Eye (tissue), 1 donor: ENCODE measurements around the gene PAQR5.
A peak's percentile ranks its signal among the peaks of the same experiment; 100 is the strongest.
"Not testable (repeated sequence)": the region's sequence is repeated elsewhere in the genome, so short reads cannot be mapped to it uniquely, and the experiment has no call there.

Source experiments
- DNase-seq: peaks from one replicate; pipeline ENCODE4 v3.0.0-alpha.2; 2015

Gene PAQR5, protein sequence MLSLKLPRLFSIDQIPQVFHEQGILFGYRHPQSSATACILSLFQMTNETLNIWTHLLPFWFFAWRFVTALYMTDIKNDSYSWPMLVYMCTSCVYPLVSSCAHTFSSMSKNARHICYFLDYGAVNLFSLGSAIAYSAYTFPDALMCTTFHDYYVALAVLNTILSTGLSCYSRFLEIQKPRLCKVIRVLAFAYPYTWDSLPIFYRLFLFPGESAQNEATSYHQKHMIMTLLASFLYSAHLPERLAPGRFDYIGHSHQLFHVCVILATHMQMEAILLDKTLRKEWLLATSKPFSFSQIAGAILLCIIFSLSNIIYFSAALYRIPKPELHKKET

DNA sequence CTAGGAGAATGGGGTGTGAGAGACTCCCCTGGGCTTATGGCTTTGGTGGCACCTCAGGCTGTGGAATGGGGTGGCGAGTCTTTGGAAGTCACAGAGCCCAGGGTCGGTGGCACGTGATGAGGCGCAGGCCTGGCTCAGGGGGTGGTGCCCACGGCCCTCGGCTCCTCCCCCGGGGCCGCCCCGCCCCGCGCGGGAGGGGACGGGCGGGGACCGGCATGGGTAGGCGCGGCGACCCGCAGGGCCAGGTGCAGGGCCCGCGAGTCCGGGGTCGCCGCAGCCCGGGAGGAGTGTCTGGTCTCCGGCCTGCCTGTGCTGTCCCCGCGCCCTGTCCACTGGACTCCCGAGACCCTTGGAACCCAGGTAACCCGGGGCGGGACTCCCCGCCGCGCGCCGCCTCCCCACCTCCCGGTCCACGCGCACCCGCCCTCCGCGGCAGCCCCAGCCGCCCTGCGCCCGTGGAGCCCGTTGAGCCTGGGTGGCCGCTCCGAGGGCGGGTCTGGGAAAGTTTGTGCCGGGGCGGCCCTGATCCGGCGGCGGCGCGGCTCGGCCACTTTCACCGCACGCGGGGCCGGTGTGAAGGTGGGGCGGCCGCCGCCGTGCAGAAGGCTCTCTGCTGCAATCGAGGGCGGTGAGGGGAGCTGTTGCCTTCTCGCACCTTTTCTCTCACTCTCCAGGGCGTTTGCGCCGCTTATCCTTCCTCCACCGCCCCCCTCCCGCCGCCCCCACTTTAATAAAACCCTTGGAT lies at the start of gene PAQR5:
TSS of gene PAQR5 (plus strand) at position 216 of the 745 bp plus-strand sequence. CDS start 61,169 bp downstream, outside the sequence.
- peak; percentile 61 for DNase-seq

DNA sequence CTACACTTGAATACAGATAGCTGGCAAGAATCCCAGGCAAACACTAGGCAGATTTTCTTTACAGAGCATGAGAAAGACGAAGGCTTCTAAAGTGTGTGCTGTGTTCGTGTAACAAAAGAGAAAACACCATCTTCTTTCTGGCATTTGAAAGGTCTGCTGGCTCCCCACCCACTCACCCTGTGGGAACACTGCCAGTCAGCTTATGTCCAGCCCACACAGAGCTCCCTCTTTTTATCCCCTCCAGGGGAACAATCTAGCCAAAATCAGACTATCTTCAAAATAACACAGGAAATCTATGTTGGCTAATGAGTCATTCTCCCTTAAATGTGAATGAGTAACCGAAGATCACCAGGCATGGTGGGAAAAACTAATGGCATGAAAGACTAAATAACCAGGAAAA lies 45.6 kb upstream of the PAQR5 start:
- DNase-seq = peak; percentile 5

DNA sequence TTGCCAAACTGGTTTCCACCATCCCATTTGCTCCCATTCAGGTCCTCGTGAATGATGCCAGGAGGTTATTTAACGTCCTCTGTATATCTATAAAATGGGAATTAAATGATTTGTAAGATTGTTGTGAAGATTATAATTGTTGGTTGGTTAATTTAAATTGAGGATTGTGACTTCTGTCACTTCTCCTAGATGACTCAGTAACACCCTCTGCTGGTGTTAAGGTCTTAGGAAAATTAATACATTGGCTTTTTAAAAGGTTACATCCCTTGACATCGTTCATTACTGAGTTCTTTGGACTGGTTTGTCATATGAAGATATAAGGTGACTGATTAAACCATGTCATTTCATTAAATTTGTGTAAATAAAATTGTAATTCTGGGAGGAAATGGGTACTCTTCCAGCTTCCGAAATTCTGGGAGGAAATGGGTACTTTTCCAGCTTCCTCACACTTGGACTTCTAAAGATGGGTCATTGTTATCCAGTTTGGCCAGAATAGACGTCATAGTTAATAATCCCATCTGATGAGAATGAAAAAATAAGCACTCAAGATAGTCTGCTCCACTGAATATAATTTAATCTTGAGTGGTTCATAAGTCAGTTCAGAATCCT lies 33.3 kb upstream of the PAQR5 start:
- DNase-seq = peak; percentile 43

DNA sequence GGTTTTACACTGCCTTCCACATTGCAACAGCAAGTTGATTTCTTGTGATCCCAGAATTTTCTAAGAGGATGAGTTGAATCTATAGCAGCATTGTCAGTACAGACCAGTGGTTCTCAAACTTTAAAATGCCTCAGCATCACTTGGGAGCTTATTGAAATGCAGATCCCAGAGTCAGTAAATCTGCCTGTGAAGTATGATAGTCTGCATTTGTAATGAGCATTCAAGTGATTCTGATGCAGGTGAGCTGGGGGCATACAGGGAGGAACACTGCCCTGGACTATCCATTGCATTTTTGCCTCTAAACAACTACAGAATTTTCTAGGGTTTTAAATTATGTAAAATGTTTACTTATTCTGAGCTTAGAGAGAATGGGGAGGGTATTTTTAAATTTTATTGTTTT lies 27.5 kb upstream of the PAQR5 start:
- DNase-seq = no peak

DNA sequence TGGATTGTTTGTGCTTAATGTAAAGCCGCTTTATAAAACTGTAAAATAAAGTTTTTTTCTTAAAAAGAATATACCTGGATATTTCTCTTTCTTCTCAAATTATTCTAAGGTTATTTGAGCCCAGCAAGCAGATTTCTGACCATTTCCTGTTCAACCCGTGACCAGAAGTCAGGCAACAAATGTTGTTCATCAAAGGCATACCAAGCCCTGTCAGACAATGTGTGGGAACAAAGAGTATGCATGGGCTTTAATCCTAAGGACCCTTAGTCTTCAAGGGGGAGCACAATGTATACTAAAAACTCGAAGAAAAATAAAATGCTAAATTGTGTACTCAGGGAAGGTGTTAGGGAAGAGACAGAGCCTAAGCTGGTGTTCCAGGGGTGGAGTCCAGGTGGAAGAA lies 26.6 kb upstream of the PAQR5 start:
- DNase-seq = no peak

DNA sequence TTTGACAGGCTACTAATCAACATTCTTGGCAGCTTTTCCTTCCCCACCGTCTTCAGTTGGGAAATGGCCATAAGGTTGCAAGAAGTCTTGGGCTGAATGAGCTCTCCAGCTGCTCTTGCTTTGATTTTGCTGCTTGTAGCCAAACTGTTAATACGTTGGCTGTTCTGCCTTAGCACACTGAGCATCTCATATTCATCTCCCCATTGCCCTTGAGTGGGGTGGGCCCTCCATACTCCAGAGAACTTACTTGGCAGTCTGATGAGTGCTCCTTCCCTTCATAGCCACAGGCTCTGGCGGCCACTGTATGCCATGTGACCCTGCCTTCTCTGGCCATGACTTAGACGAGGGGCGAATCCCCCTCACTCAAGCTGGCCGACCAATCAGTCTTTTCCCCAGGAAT lies 25.8 kb upstream of the PAQR5 start:
- no peak for DNase-seq

DNA sequence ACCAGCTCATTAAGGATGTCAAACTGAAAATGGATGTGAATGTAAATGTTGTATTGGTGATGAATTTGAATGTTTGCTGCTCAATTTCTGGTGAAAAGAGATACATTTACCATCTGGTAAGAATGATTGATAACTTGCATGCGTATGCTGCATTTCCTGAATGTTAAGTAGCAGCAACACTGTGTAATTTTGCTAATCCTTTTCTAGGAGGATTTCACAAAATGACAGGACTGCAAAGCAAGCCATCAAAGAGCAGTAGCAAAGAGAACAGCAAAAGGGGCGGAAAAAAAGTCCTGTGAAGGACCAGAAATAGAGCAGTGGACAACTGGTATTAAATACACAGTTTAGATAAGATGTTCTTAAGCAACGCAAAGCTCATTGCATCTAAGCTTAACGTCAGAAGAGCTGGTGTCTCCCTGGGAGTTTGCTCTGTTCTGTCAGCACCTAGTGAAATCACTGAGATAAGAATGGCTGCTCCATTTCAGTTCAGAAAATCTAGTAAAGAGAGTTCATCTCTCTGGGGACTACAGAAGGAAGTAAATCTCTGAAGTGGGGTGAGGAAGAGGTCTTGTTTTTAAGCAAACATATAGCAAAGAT lies 23.5 kb upstream of the PAQR5 start:
- no peak for DNase-seq

DNA sequence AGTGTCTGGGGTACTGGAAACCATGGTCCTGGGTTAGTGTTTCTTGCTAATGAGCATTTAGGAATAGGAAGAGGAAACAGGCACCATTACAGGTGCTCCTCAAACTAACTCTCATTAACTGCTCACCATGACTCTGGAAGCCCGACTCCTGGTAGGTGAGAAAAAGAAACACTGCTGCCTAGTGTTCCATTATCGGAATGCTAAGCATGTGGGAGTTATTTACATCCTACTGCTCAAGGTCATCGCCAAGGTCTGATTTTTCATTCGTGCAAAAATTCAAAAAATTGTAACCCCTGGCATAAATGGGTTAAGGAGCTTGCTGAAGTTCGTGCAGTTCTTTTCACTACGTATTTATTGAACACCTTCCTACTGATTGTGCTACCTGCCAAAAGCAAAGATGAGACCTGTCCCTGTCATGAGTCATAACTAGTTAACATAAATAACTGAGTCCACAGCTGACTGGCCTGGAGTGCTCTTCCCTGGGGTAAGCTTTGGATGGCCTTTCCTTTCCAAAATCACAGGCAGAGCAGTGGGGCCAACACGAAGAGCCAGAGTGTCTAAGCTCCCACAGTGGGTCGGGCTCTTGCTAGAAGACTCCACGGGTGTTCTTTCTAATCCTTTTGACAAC lies 22.7 kb upstream of the PAQR5 start:
- DNase-seq = no peak

DNA sequence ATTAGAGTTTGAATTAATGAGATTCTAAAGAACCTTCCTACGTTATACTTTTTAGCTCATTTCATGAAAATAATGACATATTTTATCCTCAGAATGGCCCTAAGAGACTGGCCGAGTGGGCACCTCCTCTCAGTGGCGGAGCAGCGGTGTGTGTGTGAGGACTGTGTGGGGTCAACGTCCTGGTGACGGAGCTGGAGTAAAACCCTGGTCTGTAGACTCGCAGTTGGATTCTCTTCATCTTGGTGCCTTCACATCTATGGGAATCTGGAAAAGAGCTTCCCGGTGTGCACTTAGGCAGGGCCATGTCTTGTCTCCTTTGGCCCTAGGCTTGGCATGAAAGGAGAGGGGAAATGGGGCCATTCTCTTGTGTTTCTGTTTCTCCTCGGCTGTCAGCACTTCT lies 21.4 kb upstream of the PAQR5 start:
- DNase-seq = no peak

DNA sequence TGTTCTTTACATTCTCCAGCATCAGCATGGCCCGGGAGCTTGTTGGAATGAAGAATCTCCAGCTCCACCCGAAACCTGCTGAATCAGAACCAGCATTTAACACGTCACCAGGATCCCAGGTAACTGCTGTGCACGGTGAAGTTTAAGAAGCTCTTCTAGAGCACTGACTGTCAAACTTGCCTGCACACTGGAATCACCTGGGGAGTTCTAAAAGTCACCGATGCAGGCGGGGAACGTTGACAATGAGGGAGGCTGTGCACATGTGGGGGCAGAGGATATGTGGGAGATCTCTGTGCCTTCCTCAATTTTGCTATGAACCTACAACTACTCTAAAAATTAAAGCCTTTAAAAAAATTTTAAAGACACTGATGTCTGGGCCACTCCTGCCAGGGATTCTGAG lies 19.1 kb upstream of the PAQR5 start:
- DNase-seq = no peak

DNA sequence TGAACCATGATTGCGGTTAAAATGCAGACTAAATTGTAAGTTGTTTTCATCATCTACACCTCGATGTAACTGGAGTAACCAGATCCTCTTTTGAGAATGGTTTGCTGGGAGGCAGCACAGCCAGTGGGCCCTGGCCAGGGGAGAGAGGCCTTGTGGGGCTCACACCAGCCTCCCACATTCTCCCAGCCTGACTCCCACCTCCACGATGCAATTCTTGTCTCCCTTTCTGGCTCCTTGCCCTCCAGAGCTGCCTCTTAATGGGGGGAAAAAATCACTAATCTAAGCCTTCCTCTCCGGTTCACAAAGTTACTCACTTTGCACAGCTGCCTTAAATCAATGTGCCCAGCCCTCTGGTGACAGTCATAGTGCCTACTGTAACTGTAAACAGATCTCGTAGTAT lies 17.9 kb upstream of the PAQR5 start:
- DNase-seq = no peak

DNA sequence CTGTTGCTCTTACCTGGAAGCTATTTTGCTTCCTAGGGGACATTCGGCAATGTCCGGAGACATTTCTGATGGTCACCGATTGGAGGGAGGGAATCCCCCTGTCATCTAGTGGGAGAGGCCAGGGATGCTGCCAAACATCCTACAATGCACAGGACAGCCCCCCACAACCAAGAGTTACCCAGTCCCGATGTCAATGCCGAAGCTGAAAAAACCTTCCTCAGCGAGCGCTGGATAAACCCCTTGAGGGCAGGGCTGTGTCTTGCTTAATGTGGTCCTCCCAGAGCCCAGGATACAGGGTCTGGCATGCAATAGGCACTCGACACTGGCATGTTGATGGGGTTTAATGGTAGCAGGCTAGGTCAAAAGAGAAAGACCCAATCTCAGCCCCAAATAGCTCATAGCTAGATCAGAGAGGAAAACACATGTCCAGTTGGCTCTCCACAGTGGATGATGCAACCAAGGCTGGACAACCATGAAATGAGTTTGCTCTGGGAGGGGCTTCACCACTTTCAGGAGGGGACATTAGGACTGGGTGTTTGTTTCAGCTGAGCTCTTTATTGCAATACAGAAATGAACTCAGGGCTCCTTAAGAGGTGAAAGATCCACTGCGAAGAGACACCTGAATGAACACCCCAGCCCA lies 16.5 kb upstream of the PAQR5 start:
- DNase-seq = no peak

DNA sequence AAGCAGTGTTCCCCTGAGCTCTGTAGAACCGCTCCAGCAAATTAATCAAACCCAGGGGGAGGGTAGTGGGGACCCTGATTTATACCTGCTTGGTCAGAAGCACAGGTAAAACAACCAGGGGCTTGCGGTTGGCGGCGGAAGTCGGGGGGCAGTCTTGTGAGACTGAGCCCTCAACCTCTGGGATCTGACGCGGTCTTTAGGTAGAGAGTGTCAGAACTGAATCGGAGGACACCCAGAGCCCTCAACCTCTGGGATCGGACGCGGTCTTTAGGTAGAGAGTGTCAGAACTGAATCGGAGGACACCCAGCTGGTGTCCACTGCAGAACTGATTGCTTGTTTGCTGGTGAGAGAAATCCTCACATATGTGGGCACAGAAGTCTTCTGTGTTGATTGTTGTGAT lies 12.9 kb upstream of the PAQR5 start:
- DNase-seq = no peak

DNA sequence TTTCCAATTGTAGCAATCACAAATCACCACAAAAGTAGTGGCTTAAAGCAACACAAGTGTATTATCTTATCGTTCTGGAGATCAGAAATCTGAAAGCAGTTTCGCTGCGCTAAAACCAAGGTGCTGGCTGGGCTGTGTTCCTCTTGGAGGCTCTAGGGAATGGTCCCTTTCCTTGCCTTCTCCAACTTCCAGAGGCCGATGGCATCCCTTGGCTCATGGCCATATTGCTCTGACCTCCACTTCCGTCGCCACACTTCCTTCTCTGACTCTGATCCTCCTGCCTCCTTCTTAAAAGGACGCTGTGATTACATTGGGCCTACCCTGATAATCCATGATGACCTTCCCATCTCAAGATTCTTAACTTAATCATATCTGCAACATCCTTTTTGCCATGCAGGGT lies 10.7 kb upstream of the PAQR5 start:
- no peak for DNase-seq

DNA sequence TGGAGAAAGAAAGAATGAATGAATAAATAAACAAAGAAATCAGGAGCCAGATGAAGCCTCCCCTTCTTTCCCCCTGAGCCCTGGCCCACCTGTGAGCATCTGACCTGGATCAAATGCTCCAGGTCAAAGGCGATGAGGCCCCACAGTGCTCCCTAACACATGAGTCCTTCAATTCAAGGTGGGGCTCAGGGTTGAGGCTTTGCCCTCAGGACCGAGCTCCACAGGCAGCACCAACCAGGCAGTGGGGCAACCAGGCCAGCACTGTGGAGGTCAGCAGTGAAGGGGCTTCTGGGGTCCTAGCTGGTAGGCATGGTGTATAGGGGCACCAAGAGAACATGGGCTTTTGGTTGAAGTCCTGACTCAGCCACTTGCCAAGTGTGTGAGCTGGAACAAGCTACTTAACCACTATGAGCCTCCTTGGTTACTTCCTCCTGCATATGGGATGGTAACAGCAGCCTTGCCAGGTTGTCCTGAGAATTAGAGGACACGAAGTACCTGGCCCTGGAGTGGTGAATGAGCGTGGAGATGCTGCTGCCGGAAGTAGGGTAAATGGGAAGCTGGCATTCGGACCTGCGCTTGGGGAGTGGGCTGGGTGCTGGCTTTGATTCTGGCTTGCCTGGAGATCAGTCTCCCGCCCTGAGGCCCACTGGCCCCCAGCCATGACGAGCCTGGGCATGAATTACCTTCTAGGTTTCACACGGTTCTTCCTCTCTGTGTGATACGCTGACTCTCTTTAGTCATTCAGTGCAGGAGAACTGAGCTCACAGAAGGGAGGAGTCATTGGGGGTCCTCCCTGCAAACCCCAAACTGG lies 10.0 kb upstream of the PAQR5 start:
- DNase-seq = no peak

DNA sequence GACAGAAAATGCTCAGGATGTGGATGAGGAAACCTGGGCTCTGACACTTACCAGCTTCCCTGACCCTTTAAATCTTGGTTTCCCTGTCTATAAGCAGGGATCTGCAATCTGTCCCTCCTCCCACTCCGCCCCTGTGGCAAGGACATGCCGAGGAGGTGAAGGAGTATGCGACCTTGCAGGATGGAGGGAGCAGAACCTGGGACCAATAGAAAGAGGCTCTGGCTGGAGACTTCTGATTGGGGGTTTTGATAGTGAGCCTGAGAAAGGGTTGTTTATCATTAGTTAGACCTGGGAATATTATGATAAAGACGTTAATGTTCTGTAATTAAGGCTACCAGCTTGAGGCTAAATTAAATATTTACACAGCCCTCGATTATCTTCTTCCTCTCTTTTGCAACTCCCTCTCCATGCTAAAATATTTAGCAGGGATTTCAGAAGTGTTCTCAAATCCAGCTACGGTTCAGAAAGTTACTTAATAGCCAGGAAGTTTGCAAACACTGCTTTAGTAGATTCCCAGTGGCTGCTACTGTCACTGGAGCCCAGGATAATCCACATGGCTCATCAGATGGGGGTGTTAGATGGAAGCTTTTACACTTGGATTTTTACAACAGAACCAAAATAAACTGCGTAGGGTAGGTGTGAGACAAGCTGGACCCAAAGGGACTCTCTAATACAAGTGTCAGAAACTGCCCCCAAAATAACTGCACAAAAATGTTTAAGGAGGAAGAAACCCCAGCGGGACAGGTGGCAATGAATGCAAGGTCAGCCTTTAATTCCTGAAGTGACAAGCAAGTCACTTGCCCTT lies 9.2 kb upstream of the PAQR5 start:
- DNase-seq = no peak

DNA sequence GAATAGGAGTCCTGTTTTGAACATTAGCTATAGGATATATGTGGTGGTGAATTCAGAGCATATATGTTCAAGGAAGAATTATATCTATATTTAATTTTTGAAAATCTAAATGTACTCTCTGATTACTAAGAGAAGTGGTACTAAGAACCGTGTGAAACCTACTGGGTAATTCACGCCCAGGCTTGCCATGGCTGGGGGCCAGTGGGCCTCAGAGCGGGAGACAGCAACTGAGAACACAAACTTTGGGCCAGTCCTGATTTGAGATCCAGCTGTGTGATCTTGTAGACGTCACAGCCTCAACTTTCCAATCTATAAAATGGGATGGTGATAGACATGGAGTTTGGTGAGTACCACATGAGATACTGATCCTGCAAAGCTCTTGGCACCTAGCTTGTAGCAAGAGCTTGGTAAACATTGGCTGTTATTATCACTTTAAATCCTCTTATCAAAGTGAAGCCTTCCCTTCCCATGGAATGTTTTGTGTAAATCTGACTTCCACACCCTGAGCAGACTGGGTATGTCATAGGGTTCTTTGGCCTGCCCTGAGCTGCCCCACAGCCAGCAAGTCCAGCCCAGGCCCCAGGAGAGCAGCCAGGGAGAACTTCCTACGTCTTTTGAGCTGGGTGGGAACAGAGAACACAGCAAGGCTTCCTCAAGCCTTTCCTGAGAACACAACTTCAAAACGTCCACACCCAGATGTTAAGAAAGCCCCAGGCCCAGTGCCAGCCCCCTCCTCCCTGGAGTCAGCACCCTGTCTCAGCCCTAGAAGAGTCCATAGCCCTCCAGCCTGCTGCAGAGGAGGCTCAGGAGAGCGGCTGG lies 8.2 kb upstream of the PAQR5 start:
- no peak for DNase-seq

DNA sequence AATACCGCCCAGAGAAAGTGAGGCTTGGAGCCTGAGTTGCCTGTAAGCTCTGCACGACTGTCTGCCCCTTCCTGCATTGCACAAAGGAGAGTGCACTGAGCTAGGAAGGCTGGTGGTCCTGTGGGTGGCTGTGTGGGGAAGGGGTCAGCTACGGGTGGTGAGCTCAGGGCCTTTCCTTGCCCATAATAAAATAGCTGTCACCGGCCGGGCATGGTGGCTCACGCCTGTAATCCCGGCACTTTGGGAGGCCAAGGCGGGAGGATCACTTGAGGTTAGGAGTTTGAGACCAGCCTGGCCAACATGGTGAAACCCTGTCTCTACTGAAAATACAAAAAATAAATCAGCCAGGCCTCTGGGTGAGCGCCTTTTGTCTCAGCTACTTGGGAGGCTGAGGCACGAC lies 7.1 kb upstream of the PAQR5 start:
- DNase-seq = not testable (repeated sequence)

DNA sequence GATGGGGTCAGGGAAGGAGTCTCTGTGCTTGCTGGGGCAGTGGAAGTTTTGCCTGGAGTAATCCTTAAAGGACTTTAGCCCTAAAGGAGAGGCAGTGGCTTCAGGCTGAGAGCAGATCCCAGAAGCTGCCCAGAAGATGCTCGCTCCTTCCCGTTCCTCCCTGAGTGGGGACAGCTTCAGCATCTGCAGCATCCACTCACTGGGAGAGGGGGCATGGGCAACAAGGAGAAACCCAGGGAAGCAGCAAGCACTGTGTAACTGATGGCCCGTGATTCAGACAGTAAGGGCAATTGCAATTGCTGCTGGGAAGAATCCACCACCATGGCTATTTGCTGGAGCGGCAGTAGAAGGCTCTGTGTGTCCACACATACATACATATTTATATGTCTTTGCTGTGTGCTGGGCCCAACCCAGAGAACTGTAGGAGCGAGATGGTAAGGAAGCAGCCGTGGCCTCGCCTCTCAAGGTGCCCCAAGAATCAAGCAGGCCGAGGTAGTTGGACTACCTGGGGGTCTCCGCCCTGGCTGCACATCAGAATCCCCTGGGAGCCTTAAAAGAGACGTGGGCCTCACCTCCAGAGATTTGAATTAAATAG lies 5.8 kb upstream of the PAQR5 start:
- no peak for DNase-seq
